Fibroblast of skin of right quadriceps (primary cell): ENCODE data around the gene TUBGCP3.
"Not testable (repeated sequence)": the region's sequence is repeated elsewhere in the genome, so short reads cannot be mapped to it uniquely, and the experiment has no call there.

ENCODE experiments used
- DNase-seq: peaks from one replicate; pipeline ENCODE4 v3.0.0-alpha.2; 2013

The TUBGCP3 gene

GRCh38 chr13:112525356-112525945 is 62.5 kb downstream of the TUBGCP3 start:
- DNase-seq = no peak

GRCh38 chr13:112522578-112522977 is 65.4 kb downstream of the TUBGCP3 start:
- peak; percentile 26 for DNase-seq

- DNase-seq = no peak
These were observed 66.8 kb downstream of the TUBGCP3 start for GRCh38 chr13:112521073-112521685.

- DNase-seq = no peak
These were observed 68.4 kb downstream of the TUBGCP3 start for GRCh38 chr13:112519517-112520060.

- no peak for DNase-seq
These were observed 71.7 kb downstream of the TUBGCP3 start for GRCh38 chr13:112516218-112516617.

- no peak for DNase-seq
These were observed 74.2 kb downstream of the TUBGCP3 start for GRCh38 chr13:112513761-112514160.

- no peak for DNase-seq
These were observed 76.8 kb downstream of the TUBGCP3 start for GRCh38 chr13:112510987-112511685.

- peak; percentile 51 for DNase-seq
These were observed 77.8 kb downstream of the TUBGCP3 start for GRCh38 chr13:112510002-112510780.

- no peak for DNase-seq
These were observed 78.8 kb downstream of the TUBGCP3 start for GRCh38 chr13:112509190-112509589.

GRCh38 chr13:112506046-112506445 is 81.9 kb downstream of the TUBGCP3 start:
- DNase-seq = no peak

GRCh38 chr13:112496166-112496565 is 91.8 kb downstream of the TUBGCP3 start:
- DNase-seq = no peak

- DNase-seq = no peak
These were observed 92.5 kb downstream of the TUBGCP3 start for GRCh38 chr13:112495465-112495864.

GRCh38 chr13:112489199-112489598 is 98.8 kb downstream of the TUBGCP3 start:
- no peak for DNase-seq

- DNase-seq = not testable (repeated sequence)
These were observed 99.5 kb downstream of the TUBGCP3 start for GRCh38 chr13:112488343-112489050.

GRCh38 chr13:112487127-112487517 is 100.8 kb downstream of the TUBGCP3 start:
- no peak for DNase-seq

- no peak for DNase-seq
These were observed 101.4 kb downstream of the TUBGCP3 start for GRCh38 chr13:112486386-112487126.

- not testable (repeated sequence) for DNase-seq
These were observed 102.1 kb downstream of the TUBGCP3 start for GRCh38 chr13:112485814-112486213.

- no peak for DNase-seq
These were observed 104.7 kb downstream of the TUBGCP3 start for GRCh38 chr13:112483299-112483698.

- peak; percentile 23 for DNase-seq
These were observed 106.5 kb downstream of the TUBGCP3 start for GRCh38 chr13:112481458-112481857.

- no peak for DNase-seq
These were observed 108.6 kb downstream of the TUBGCP3 start for GRCh38 chr13:112479389-112479788.

- DNase-seq = no peak
These were observed 110.8 kb downstream of the TUBGCP3 start for GRCh38 chr13:112477070-112477619.
